K562 (cell line): ENCODE data around the gene CKLF. TPM values are rescaled to one million over a fixed set of nuclear protein-coding genes. Genes with fewer than 3 reads are reported as not detected.

Source experiments
- GABPB1 ChIP-seq: sonication (generic); formaldehyde crosslinking; IDR thresholded peaks from 2 replicates; pipeline ENCODE4 v1.8.0; 2022; ENCODE audit warnings: mild to moderate bottlenecking, missing genetic modification reagents
- MYC ChIP-seq, 2 experiments: fragments of 250-450 bp in 1 of 2; sonication (Bioruptor Pico) in 1 of 2; IDR thresholded peaks; 2 replicates each; pipeline versions ENCODE4 v1.5.1 to v1.6.1; 2012 to 2021; ENCODE audit warnings: low read depth in 2 of 2, borderline replicate concordance in 1 of 2, improper control_type of control experiment in 1 of 2, low read length in 1 of 2, mild to moderate bottlenecking in 1 of 2, moderate library complexity in 1 of 2
- PCBP1 ChIP-seq: fragments of 200-400 bp; formaldehyde crosslinking; IDR thresholded peaks from 2 replicates; pipeline ENCODE4 v1.6.1; 2018; ENCODE audit warnings: mild to moderate bottlenecking, low read depth, low read length; ENCODE audit not compliant: poor library complexity, severe bottlenecking
- RBM34 ChIP-seq: fragments of 200-400 bp; formaldehyde crosslinking; IDR thresholded peaks from 2 replicates; pipeline ENCODE4 v1.6.1; 2018; ENCODE audit warnings: low read length, borderline replicate concordance; ENCODE audit not compliant: insufficient read depth
- SETDB1 ChIP-seq: IDR thresholded peaks from one replicate; pipeline ENCODE4 v1.6.1; 2012; ENCODE audit warnings: low read length, control low read depth, inconsistent platforms
- SIRT6 ChIP-seq: IDR thresholded peaks from one replicate; pipeline ENCODE4 v1.6.1; 2012; ENCODE audit warnings: low read depth, mild to moderate bottlenecking, control low read depth, inconsistent platforms, low read length, moderate library complexity
- SRSF3 ChIP-seq: fragments of 200-400 bp; formaldehyde crosslinking; IDR thresholded peaks from 2 replicates; pipeline ENCODE4 v1.6.1; 2016; ENCODE audit warnings: mild to moderate bottlenecking, low read length, moderate library complexity; ENCODE audit not compliant: insufficient read depth
- SRSF9 ChIP-seq: fragments of 200-400 bp; formaldehyde crosslinking; IDR thresholded peaks from 2 replicates; pipeline ENCODE4 v1.6.1; 2017; ENCODE audit warnings: low read depth, low read length, borderline replicate concordance
- ZNF311 ChIP-seq: fragments of 250-450 bp; sonication (Bioruptor Pico); IDR thresholded peaks from 2 replicates; pipeline ENCODE4 v1.4.0; 2020; ENCODE audit warnings: mild to moderate bottlenecking, moderate library complexity
- polyA plus RNA-seq, 8 experiments: library from polyadenylated mRNA; depleted of rRNA in 4 of 8; stranded (reverse) in 5 of 8; unstranded in 3 of 8; fragments of >200 nt; fragmentation: Nextera tagmentation in 2 of 8; fragmentation: Illumina TruSeq in 1 of 8; extraction: Ambion mirVana in 2 of 8; extraction: Trizol in 1 of 8; gene quantifications; 2 replicates each; pipeline versions ENCODE4 v1.2.1 to v1.2.3, GENCODE V29; 2011 to 2014; ENCODE audit warnings: inconsistent platforms in 1 of 8, missing spikeins in 1 of 8
- total RNA-seq, 7 experiments: library from RNA; depleted of rRNA in 6 of 7; stranded (reverse); fragments of >200 nt in 6 of 7; fragmentation: Illumina TruSeq in 2 of 7; extraction: Trizol in 2 of 7; gene quantifications; 2 replicates each; pipeline versions ENCODE4 v1.2.1 to v1.2.3, GENCODE V29; 2011 to 2021; ENCODE audit warnings: low replicate concordance in 1 of 7
- TF ChIP-seq, protein P1 (sequence below): fragments of 250-450 bp; sonication (Bioruptor Pico); IDR thresholded peaks from 2 replicates; pipeline ENCODE4 v1.4.0; 2020
- TF ChIP-seq, protein P2 (sequence below): fragments of 450-650 bp; IDR thresholded peaks from 2 replicates; pipeline ENCODE4 v1.6.1; 2016; ENCODE audit warnings: mild to moderate bottlenecking, moderate library complexity
- TF ChIP-seq, protein P3 (sequence below), 2 experiments: IDR thresholded peaks; 2 replicates each; pipeline ENCODE4 v1.6.1; 2011; ENCODE audit warnings: borderline replicate concordance in 1 of 2, control low read depth in 1 of 2, low read depth in 1 of 2, low read length in 1 of 2, mild to moderate bottlenecking in 1 of 2, mixed read lengths in 1 of 2, moderate library complexity in 1 of 2; ENCODE audit not compliant: insufficient read depth in 1 of 2, insufficient read length in 1 of 2, poor library complexity in 1 of 2, severe bottlenecking in 1 of 2; ENCODE audit errors: extremely low read depth in 1 of 2

The CKLF gene
- total and polyA plus RNA-seq, 9 of the 15 experiments (the other 6 are each of a cell fraction or from before 2014, with no cell fraction given): 84.8 to 322 (median 118) TPM

DNA sequence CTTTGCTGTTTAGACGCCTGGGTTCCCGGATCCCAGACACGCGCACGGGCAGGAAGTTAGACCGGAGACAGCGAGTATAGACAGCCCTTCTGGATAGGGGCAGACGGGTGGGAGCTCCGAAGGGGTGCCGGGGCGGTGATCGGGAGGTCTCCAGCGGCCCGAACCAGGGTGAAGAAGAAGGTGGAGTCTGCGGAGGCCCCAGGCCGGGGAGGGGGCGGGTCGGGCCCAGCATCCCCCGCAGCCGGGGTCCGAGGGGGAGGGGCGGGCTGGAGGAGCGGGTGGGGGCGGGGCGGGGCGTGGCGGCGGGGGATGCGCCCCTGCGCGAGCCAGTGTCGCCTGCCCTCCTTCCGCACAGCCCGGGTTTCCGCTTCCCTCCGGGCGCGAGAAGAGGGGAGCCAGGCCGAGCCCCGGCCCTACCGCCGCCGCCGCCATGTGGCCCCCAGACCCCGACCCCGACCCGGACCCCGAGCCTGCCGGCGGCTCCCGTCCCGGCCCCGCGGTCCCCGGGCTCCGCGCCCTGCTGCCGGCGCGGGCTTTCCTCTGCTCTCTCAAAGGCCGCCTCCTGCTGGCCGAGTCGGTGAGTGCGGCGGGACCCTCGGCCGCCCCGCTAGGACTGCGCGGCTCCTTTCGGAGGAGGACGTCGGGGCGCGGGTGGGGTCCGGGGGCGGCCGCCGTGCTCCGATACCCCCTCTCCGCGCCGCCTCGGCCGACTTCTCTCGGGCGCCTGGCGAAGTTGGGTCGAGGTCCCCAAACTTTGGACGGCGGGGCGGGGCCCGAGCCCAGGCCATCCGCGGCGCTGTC, 52.2 kb downstream of the CKLF start, which contains the start of gene CMTM3 (continued):
- TF ChIP-seq MYC (IDR thresholded peaks at IDR 0.05; ENCODE audit: low read depth, low read length) (peak; percentile 37; the same call in 1 of the 2 replicates), MYC (CRISPR knock-in tag; IDR thresholded peaks at IDR 0.05; ENCODE audit: borderline replicate concordance, low read depth) (no peak), PCBP1 (peak; percentile 44), SIRT6 (no peak), ZNF311 (CRISPR knock-in tag) (no peak), SETDB1 (no peak), GABPB1 (CRISPR knock-in tag) (no peak), SRSF3 (no peak), SRSF9 (no peak), RBM34 (no peak)
- TF ChIP-seq, protein P1, sequence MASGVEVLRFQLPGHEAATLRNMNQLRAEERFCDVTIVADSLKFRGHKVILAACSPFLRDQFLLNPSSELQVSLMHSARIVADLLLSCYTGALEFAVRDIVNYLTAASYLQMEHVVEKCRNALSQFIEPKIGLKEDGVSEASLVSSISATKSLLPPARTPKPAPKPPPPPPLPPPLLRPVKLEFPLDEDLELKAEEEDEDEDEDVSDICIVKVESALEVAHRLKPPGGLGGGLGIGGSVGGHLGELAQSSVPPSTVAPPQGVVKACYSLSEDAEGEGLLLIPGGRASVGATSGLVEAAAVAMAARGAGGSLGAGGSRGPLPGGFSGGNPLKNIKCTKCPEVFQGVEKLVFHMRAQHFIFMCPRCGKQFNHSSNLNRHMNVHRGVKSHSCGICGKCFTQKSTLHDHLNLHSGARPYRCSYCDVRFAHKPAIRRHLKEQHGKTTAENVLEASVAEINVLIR (CRISPR knock-in tag): no peak
- TF ChIP-seq, protein P2, sequence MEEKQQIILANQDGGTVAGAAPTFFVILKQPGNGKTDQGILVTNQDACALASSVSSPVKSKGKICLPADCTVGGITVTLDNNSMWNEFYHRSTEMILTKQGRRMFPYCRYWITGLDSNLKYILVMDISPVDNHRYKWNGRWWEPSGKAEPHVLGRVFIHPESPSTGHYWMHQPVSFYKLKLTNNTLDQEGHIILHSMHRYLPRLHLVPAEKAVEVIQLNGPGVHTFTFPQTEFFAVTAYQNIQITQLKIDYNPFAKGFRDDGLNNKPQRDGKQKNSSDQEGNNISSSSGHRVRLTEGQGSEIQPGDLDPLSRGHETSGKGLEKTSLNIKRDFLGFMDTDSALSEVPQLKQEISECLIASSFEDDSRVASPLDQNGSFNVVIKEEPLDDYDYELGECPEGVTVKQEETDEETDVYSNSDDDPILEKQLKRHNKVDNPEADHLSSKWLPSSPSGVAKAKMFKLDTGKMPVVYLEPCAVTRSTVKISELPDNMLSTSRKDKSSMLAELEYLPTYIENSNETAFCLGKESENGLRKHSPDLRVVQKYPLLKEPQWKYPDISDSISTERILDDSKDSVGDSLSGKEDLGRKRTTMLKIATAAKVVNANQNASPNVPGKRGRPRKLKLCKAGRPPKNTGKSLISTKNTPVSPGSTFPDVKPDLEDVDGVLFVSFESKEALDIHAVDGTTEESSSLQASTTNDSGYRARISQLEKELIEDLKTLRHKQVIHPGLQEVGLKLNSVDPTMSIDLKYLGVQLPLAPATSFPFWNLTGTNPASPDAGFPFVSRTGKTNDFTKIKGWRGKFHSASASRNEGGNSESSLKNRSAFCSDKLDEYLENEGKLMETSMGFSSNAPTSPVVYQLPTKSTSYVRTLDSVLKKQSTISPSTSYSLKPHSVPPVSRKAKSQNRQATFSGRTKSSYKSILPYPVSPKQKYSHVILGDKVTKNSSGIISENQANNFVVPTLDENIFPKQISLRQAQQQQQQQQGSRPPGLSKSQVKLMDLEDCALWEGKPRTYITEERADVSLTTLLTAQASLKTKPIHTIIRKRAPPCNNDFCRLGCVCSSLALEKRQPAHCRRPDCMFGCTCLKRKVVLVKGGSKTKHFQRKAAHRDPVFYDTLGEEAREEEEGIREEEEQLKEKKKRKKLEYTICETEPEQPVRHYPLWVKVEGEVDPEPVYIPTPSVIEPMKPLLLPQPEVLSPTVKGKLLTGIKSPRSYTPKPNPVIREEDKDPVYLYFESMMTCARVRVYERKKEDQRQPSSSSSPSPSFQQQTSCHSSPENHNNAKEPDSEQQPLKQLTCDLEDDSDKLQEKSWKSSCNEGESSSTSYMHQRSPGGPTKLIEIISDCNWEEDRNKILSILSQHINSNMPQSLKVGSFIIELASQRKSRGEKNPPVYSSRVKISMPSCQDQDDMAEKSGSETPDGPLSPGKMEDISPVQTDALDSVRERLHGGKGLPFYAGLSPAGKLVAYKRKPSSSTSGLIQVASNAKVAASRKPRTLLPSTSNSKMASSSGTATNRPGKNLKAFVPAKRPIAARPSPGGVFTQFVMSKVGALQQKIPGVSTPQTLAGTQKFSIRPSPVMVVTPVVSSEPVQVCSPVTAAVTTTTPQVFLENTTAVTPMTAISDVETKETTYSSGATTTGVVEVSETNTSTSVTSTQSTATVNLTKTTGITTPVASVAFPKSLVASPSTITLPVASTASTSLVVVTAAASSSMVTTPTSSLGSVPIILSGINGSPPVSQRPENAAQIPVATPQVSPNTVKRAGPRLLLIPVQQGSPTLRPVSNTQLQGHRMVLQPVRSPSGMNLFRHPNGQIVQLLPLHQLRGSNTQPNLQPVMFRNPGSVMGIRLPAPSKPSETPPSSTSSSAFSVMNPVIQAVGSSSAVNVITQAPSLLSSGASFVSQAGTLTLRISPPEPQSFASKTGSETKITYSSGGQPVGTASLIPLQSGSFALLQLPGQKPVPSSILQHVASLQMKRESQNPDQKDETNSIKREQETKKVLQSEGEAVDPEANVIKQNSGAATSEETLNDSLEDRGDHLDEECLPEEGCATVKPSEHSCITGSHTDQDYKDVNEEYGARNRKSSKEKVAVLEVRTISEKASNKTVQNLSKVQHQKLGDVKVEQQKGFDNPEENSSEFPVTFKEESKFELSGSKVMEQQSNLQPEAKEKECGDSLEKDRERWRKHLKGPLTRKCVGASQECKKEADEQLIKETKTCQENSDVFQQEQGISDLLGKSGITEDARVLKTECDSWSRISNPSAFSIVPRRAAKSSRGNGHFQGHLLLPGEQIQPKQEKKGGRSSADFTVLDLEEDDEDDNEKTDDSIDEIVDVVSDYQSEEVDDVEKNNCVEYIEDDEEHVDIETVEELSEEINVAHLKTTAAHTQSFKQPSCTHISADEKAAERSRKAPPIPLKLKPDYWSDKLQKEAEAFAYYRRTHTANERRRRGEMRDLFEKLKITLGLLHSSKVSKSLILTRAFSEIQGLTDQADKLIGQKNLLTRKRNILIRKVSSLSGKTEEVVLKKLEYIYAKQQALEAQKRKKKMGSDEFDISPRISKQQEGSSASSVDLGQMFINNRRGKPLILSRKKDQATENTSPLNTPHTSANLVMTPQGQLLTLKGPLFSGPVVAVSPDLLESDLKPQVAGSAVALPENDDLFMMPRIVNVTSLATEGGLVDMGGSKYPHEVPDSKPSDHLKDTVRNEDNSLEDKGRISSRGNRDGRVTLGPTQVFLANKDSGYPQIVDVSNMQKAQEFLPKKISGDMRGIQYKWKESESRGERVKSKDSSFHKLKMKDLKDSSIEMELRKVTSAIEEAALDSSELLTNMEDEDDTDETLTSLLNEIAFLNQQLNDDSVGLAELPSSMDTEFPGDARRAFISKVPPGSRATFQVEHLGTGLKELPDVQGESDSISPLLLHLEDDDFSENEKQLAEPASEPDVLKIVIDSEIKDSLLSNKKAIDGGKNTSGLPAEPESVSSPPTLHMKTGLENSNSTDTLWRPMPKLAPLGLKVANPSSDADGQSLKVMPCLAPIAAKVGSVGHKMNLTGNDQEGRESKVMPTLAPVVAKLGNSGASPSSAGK: no peak
- TF ChIP-seq, protein P3, sequence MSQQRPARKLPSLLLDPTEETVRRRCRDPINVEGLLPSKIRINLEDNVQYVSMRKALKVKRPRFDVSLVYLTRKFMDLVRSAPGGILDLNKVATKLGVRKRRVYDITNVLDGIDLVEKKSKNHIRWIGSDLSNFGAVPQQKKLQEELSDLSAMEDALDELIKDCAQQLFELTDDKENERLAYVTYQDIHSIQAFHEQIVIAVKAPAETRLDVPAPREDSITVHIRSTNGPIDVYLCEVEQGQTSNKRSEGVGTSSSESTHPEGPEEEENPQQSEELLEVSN (IDR thresholded peaks at IDR 0.05; ENCODE audit: borderline replicate concordance in 1 of 2, extremely low read depth in 1 of 2, insufficient read depth in 1 of 2, insufficient read length in 1 of 2, low read depth in 1 of 2, low read length in 1 of 2, poor library complexity in 1 of 2, severe bottlenecking in 1 of 2): peak in 1 of 2 experiments; percentile 50
